H1 (cell line): Measurements from ENCODE around the gene ZFHX2. TPM values are rescaled to one million over a fixed set of nuclear protein-coding genes. Genes with fewer than 3 reads are reported as not detected.
A peak's percentile ranks its signal among the peaks of the same experiment; 100 is the strongest.

Source experiments
- CTCF ChIA-PET: fragments of 300-600 bp; sonication (Branson Sonifier 250); formaldehyde crosslinking; loops from one replicate; lab custom pipeline; 2021; ENCODE audit not compliant: partially characterized antibody; lab: Charles Lee
- POLR2A ChIA-PET: fragments of 300-600 bp; sonication (Branson Sonifier 250); formaldehyde crosslinking; loops from one replicate; lab custom pipeline; 2021; ENCODE audit warnings: inconsistent platforms; ENCODE audit not compliant: partially characterized antibody; lab: Charles Lee
- DNase-seq, 2 experiments: peaks; one replicate each; pipeline versions ENCODE4 v3.0.0 to v3.0.0-alpha.2; 2010 to 2022; ENCODE audit warnings: low spot score in 2 of 2, low read depth in 1 of 2, mixed read lengths in 1 of 2
- FAIRE-seq: peaks from 2 replicates; lab custom pipeline; 2011; peaks lifted over from hg19 to GRCh38; lab: Jason Lieb, UNC
- H2AFZ ChIP-seq: 2 replicates; pipeline ENCODE4 v1.8.1; 2012; ENCODE audit warnings: low read length, inconsistent platforms
- H2AK5ac ChIP-seq: 2 replicates; pipeline ENCODE4 v1.6.1; 2013; ENCODE audit warnings: low read depth, low read length
- H2BK120ac ChIP-seq: replicated peaks from 2 replicates; pipeline ENCODE3; 2013; ENCODE audit warnings: low read depth, low read length, inconsistent platforms
- H2BK12ac ChIP-seq: 2 replicates; pipeline ENCODE4 v1.6.1; 2013; ENCODE audit warnings: low read depth, low read length
- H2BK15ac ChIP-seq: 2 replicates; pipeline ENCODE4 v1.6.1; 2013; ENCODE audit warnings: low read length
- H2BK20ac ChIP-seq: 2 replicates; pipeline ENCODE4 v1.6.1; 2013; ENCODE audit warnings: low read length
- H2BK5ac ChIP-seq: 2 replicates; pipeline ENCODE4 v1.6.1; 2013; ENCODE audit warnings: low read depth, low read length
- H3K14ac ChIP-seq: 2 replicates; pipeline ENCODE4 v1.6.1; 2013; ENCODE audit warnings: inconsistent platforms; ENCODE audit not compliant: insufficient read length
- H3K18ac ChIP-seq: 2 replicates; pipeline ENCODE4 v1.6.1; 2013; ENCODE audit warnings: low read length; ENCODE audit errors: extremely low read depth
- H3K23ac ChIP-seq: 2 replicates; pipeline ENCODE4 v1.6.1; 2013; ENCODE audit warnings: inconsistent platforms; ENCODE audit not compliant: insufficient read length
- H3K23me2 ChIP-seq: 2 replicates; pipeline ENCODE4 v1.6.1; 2013; ENCODE audit warnings: low read depth, low read length
- H3K27ac ChIP-seq: 2 replicates; pipeline ENCODE4 v1.6.1; 2011; ENCODE audit warnings: low read depth, low read length, inconsistent platforms
- H3K27me3 ChIP-seq, 4 experiments: replicated peaks in 1 of 4; 1 replicate in 1 of 4; 2 replicates in 3 of 4; pipeline versions ENCODE4 v1.6.1 to v1.8.1; 2011 to 2013; ENCODE audit warnings: low read length in 3 of 4, mild to moderate bottlenecking in 3 of 4, inconsistent platforms in 2 of 4, mixed read lengths in 2 of 4, moderate library complexity in 1 of 4; ENCODE audit not compliant: control insufficient read depth in 3 of 4, insufficient read depth in 3 of 4; ENCODE audit errors: extremely low read depth in 1 of 4
- H3K36me3 ChIP-seq, 4 experiments: 2 replicates each; pipeline versions ENCODE4 v1.6.1 to v1.8.1; 2011 to 2013; ENCODE audit warnings: mild to moderate bottlenecking in 4 of 4, low read length in 3 of 4, moderate library complexity in 2 of 4, control low read depth in 1 of 4, inconsistent platforms in 1 of 4; ENCODE audit not compliant: insufficient read depth in 4 of 4, control insufficient read depth in 2 of 4
- H3K4ac ChIP-seq: replicated peaks from 2 replicates; pipeline ENCODE3; 2013; ENCODE audit warnings: low read length, low read depth, mixed read lengths, inconsistent platforms; ENCODE audit not compliant: insufficient read length
- H3K4me1 ChIP-seq, 4 experiments: replicated peaks in 1 of 4; 1 replicate in 1 of 4; 2 replicates in 3 of 4; pipeline versions ENCODE4 v1.6.1 to v1.8.1; 2011 to 2013; ENCODE audit warnings: low read length in 3 of 4, inconsistent platforms in 2 of 4, mixed read lengths in 1 of 4; ENCODE audit not compliant: insufficient read depth in 4 of 4, control insufficient read depth in 3 of 4
- H3K4me2 ChIP-seq, 2 experiments: 2 replicates each; pipeline versions ENCODE4 v1.6.1 to v1.8.1; 2011 to 2013; ENCODE audit warnings: low read depth in 2 of 2, low read length in 2 of 2, control low read depth in 1 of 2, inconsistent platforms in 1 of 2, mild to moderate bottlenecking in 1 of 2; ENCODE audit not compliant: insufficient read depth in 1 of 2
- H3K4me3 ChIP-seq, 4 experiments: fragments of 200-600, 300-600 bp in 1 of 4; sonication (generic), shearing (Covaris generic), sonication (Bioruptor Twin) in 1 of 4; 2 replicates each; pipeline versions ENCODE4 v1.5.1 to v1.8.1; 2011 to 2016; ENCODE audit warnings: low read length in 4 of 4, low read depth in 3 of 4, control low read depth in 2 of 4, inconsistent platforms in 2 of 4, mild to moderate bottlenecking in 2 of 4, mixed read lengths in 1 of 4, moderate library complexity in 1 of 4; ENCODE audit not compliant: insufficient read depth in 2 of 4; ENCODE audit errors: extremely low read depth in 1 of 4
- H3K56ac ChIP-seq: replicated peaks from 2 replicates; pipeline ENCODE3; 2013; ENCODE audit warnings: low read depth, mild to moderate bottlenecking, mixed read lengths, low read length, inconsistent platforms; ENCODE audit not compliant: insufficient read length
- H3K79me1 ChIP-seq: 2 replicates; pipeline ENCODE4 v1.6.1; 2013; ENCODE audit warnings: low read depth, low read length, control low read depth
- H3K79me2 ChIP-seq, 2 experiments: 2 replicates each; pipeline versions ENCODE4 v1.6.1 to v1.8.1; 2012 to 2013; ENCODE audit warnings: low read length in 2 of 2, mild to moderate bottlenecking in 2 of 2, inconsistent platforms in 1 of 2; ENCODE audit not compliant: insufficient read depth in 2 of 2, control insufficient read depth in 1 of 2
- H3K9ac ChIP-seq, 4 experiments: replicated peaks in 1 of 4; 1 replicate in 1 of 4; 2 replicates in 3 of 4; pipeline versions ENCODE4 v1.6.1 to v1.8.1; 2011 to 2013; ENCODE audit warnings: low read depth in 3 of 4, low read length in 3 of 4, control low read depth in 2 of 4, mild to moderate bottlenecking in 2 of 4, moderate library complexity in 2 of 4, inconsistent platforms in 1 of 4; ENCODE audit errors: extremely low read depth in 1 of 4
- H3K9me3 ChIP-seq, 2 experiments: 2 replicates each; pipeline versions ENCODE4 v1.6.1 to v1.8.1; 2012 to 2013; ENCODE audit warnings: mild to moderate bottlenecking in 2 of 2, moderate library complexity in 2 of 2, control low read depth in 1 of 2, inconsistent platforms in 1 of 2, low read depth in 1 of 2, low read length in 1 of 2, mixed read lengths in 1 of 2; ENCODE audit not compliant: insufficient read depth in 2 of 2
- H4K20me1 ChIP-seq, 2 experiments: replicated peaks in 1 of 2; 2 replicates each; pipeline versions ENCODE3 to v1.8.1; 2011 to 2013; ENCODE audit warnings: inconsistent platforms in 2 of 2, low read length in 2 of 2, mild to moderate bottlenecking in 1 of 2; ENCODE audit not compliant: insufficient read depth in 2 of 2, control insufficient read depth in 1 of 2
- H4K5ac ChIP-seq: 2 replicates; pipeline ENCODE4 v1.6.1; 2013; ENCODE audit warnings: low read length, low read depth, mixed read lengths, inconsistent platforms; ENCODE audit not compliant: insufficient read length
- H4K8ac ChIP-seq: 2 replicates; pipeline ENCODE4 v1.8.0; 2013; ENCODE audit warnings: mild to moderate bottlenecking, moderate library complexity, low read length, inconsistent platforms; ENCODE audit not compliant: insufficient read depth; ENCODE audit errors: extremely low read depth
- H4K91ac ChIP-seq: replicated peaks from 2 replicates; pipeline ENCODE3; 2013; ENCODE audit warnings: low read length, mixed read lengths, inconsistent platforms; ENCODE audit not compliant: insufficient read length
- CTCF ChIP-seq, 3 experiments: IDR thresholded peaks; 1 replicate in 2 of 3; 2 replicates in 1 of 3; pipeline versions ENCODE4 v1.5.1 to v1.6.1; 2011; ENCODE audit warnings: low read length in 3 of 3, mild to moderate bottlenecking in 3 of 3, inconsistent platforms in 2 of 3, low read depth in 1 of 3, moderate library complexity in 1 of 3; ENCODE audit not compliant: insufficient read depth in 1 of 3; ENCODE audit errors: control extremely low read depth in 1 of 3
- RAD21 ChIP-seq, 2 experiments: IDR thresholded peaks in 1 of 2; conservative IDR thresholded peaks in 1 of 2; 2 replicates each; pipeline ENCODE4 v1.6.1; 2011; ENCODE audit warnings: low read depth in 2 of 2, low read length in 2 of 2, improper control_type of control experiment in 1 of 2, inconsistent platforms in 1 of 2, mild to moderate bottlenecking in 1 of 2, moderate library complexity in 1 of 2
- SP4 ChIP-seq: IDR thresholded peaks from 2 replicates; pipeline ENCODE4 v1.6.1; 2012; ENCODE audit warnings: low read length, inconsistent platforms
- WGBS, 2 experiments: shearing (Covaris generic) in 1 of 2; methylation state at CpG; one replicate each; pipeline versions ENCODE4 v1.1.6 to v1.1.7; 2013 to 2015; ENCODE audit warnings: low lambda C conversion rate in 2 of 2, mixed read lengths in 2 of 2, inconsistent platforms in 1 of 2, low coverage in 1 of 2, missing lambda C conversion rate in 1 of 2; ENCODE audit not compliant: insufficient replicate concordance in 2 of 2, insufficient coverage in 1 of 2, insufficient read length in 1 of 2; ENCODE audit errors: extremely low coverage in 1 of 2, missing lambda C conversion rate in 1 of 2; 5-methylcytosine and 5-hydroxymethylcytosine counted together
- polyA plus RNA-seq, 7 experiments: library from polyadenylated mRNA; depleted of rRNA in 3 of 7; stranded (reverse) in 5 of 7; unstranded in 2 of 7; fragments of >200 nt in 5 of 7; fragments of 200-250 nt in 2 of 7; gene quantifications; 1 replicate in 5 of 7; 2 replicates in 1 of 7; 4 replicates in 1 of 7; pipeline versions ENCODE4 v1.2.1 to v1.2.3, GENCODE V29; 2011 to 2013; ENCODE audit warnings: missing spikeins in 2 of 7, mixed read lengths in 2 of 7
- total RNA-seq: library from RNA; stranded (reverse); fragmentation: NEBNext Ultra II Directional; extraction: Animal tissue kit (Norgen Biotek cat#: 25700); gene quantifications from 2 replicates; pipeline ENCODE4 v1.2.1, GENCODE V29; 2021

The ZFHX2 gene
- total and polyA plus RNA-seq, 2 of the 8 experiments (the other 6 are each of a cell fraction or from before 2014, with no cell fraction given): 2.7 to 27.0 TPM

GRCh38 chr14:23478109-23478759, 73.3 kb downstream of the ZFHX2 start:
- H3K56ac ChIP-seq: no peak overlapping the region
- H4K91ac ChIP-seq: no peak overlapping the region
- H3K4me1 ChIP-seq: peaks cover 2 to 15% (median 12%) of the 10 kb centered on the region in 4 experiments; a peak in 5 of 7 replicates
- H2AFZ ChIP-seq: no peak overlapping the region
- no peak overlapping the region for H2BK20ac ChIP-seq
- H3K79me1 ChIP-seq: no peaks in the 10 kb centered on the region
- H3K9me3 ChIP-seq: no peaks in the 10 kb centered on the region
- H3K14ac ChIP-seq: no peak overlapping the region
- H3K23me2 ChIP-seq: peaks cover 1% of the 10 kb centered on the region; the same call in 1 of the 2 replicates
- no peaks in the 10 kb centered on the region for H3K27me3 ChIP-seq
- H3K23ac ChIP-seq: no peak overlapping the region
- no peaks in the 10 kb centered on the region for H3K79me2 ChIP-seq
- no peak overlapping the region for H3K18ac ChIP-seq
- ChIA-PET POLR2A (interaction anchor here (0.6 to 22.8 kb wide), 15 partner anchors 7 to 463 kb away, joined by 3 to 944 read pairs (median 4); partner anchors contain the start of genes AP1G2, THTPA and ZFHX2), CTCF (interaction anchor here (0.6 to 26.8 kb wide), 18 partner anchors 8 to 346 kb away, joined by 3 to 2092 read pairs (median 4); partner anchors contain the start of genes AP1G2, MYH7, THTPA and ZFHX2)
- no peak overlapping the region for H2AK5ac ChIP-seq
- TF ChIP-seq SP4 (no peak), CTCF (IDR thresholded peaks at IDR 0.05; ENCODE audit: control extremely low read depth in 1 of 3, insufficient read depth in 1 of 3, low read depth in 1 of 3, low read length in 3 of 3) (peak in 2 of 3 experiments; percentile 63 to 70; a peak in 3 of 4 replicates), RAD21 (IDR thresholded peaks at IDR 0.05 in 1 of 2, conservative IDR thresholded peaks at IDR 0.05 in 1 of 2; ENCODE audit: low read depth in 2 of 2, low read length in 2 of 2) (peak; percentile 82 to 85)
- FAIRE-seq (no peak), DNase-seq (peak in 1 of 2 experiments; percentile 56)
- no peak overlapping the region for H2BK120ac ChIP-seq
- WGBS, 2 experiments: 58 to 100% methylated on average over 1 to 5 of the region's 5 CpGs
- H3K4me3 ChIP-seq: no peak overlapping the region
- H4K8ac ChIP-seq: no peak overlapping the region
- no peak overlapping the region for H2BK5ac ChIP-seq
- H3K4ac ChIP-seq: no peak overlapping the region
- H3K27ac ChIP-seq: no peak overlapping the region
- H4K20me1 ChIP-seq: peaks cover 0 to 2% of the 10 kb centered on the region in 2 experiments
- no peak overlapping the region for H2BK15ac ChIP-seq
- H3K9ac ChIP-seq: no peak overlapping the region
- H3K36me3 ChIP-seq: peaks cover 17 to 41% (median 37%) of the 10 kb centered on the region in 4 experiments
- no peak overlapping the region for H3K4me2 ChIP-seq
- no peak overlapping the region for H2BK12ac ChIP-seq
- H4K5ac ChIP-seq: no peak overlapping the region
